IMR-90 (cell line): ENCODE results near the gene LRP1B. TPM values are rescaled to one million over a fixed set of nuclear protein-coding genes. Genes with fewer than 3 reads are reported as not detected.

ENCODE experiments used
- ATAC-seq: fragments of 200-7000 bp; cut with Tn5 transposase; 2 replicates; pipeline ENCODE4 v1.9.1; 2020; ENCODE audit warnings: low read depth, mild to moderate bottlenecking, moderate library complexity
- BruUV-seq: library from RNA; stranded (reverse); fragments of 400-500 nt; replicated peaks from 2 replicates; lab custom pipeline; 2021; lab: Mats Ljungman, UMichigan
- CTCF ChIA-PET: fragments of 300-600 bp; formaldehyde crosslinking; extraction: SDS; loops from one replicate; lab custom pipeline; 2021; ENCODE audit warnings: antibody characterized with exemption; lab: Yijun Ruan, JAX
- POLR2A ChIA-PET: fragments of 300-600 bp; sonication (Branson Sonifier 250); formaldehyde crosslinking; loops from one replicate; lab custom pipeline; 2022; ENCODE audit warnings: antibody characterized with exemption; ENCODE audit not compliant: unreplicated experiment; lab: Charles Lee
- DNase-seq: peaks from one replicate; pipeline ENCODE4 v3.0.0; 2013
- H2AFZ ChIP-seq: replicated peaks from 2 replicates; pipeline ENCODE3; 2013; ENCODE audit warnings: low read length, mild to moderate bottlenecking; ENCODE audit not compliant: poor library complexity
- H2AK5ac ChIP-seq: 2 replicates; pipeline ENCODE4 v1.6.1; 2013; ENCODE audit warnings: low read depth, low read length, inconsistent platforms
- H2AK9ac ChIP-seq: replicated peaks from 2 replicates; pipeline ENCODE3; 2013; ENCODE audit warnings: mild to moderate bottlenecking, low read depth, low read length, moderate library complexity; ENCODE audit not compliant: poor library complexity
- H2BK120ac ChIP-seq: 2 replicates; pipeline ENCODE4 v1.6.1; 2013; ENCODE audit warnings: low read depth, low read length, inconsistent platforms
- H2BK15ac ChIP-seq: 3 replicates; pipeline ENCODE4 v1.6.1; 2013; ENCODE audit warnings: low read depth, low read length, inconsistent platforms
- H2BK20ac ChIP-seq: 2 replicates; pipeline ENCODE4 v1.6.1; 2013; ENCODE audit warnings: low read depth, mild to moderate bottlenecking, inconsistent platforms, low read length, moderate library complexity
- H2BK5ac ChIP-seq: 2 replicates; pipeline ENCODE4 v1.6.1; 2013; ENCODE audit warnings: mild to moderate bottlenecking, low read depth, low read length, inconsistent platforms; ENCODE audit not compliant: poor library complexity, severe bottlenecking
- H3K14ac ChIP-seq: replicated peaks from 2 replicates; pipeline ENCODE4 v1.6.1; 2013; ENCODE audit warnings: low read depth, low read length, inconsistent platforms
- H3K18ac ChIP-seq: 2 replicates; pipeline ENCODE4 v1.6.1; 2013; ENCODE audit warnings: low read depth, low read length, control low read depth
- H3K23ac ChIP-seq: 2 replicates; pipeline ENCODE4 v1.6.1; 2013; ENCODE audit warnings: low read depth, low read length, inconsistent platforms
- H3K27ac ChIP-seq: 2 replicates; pipeline ENCODE4 v1.5.1; 2013; ENCODE audit warnings: mild to moderate bottlenecking, control low read depth, low read length; ENCODE audit not compliant: insufficient read depth
- H3K27me3 ChIP-seq: 2 replicates; pipeline ENCODE4 v1.6.1; 2013; ENCODE audit warnings: low read length; ENCODE audit not compliant: control insufficient read depth, insufficient read depth
- H3K36me3 ChIP-seq: 2 replicates; pipeline ENCODE4 v1.6.1; 2013; ENCODE audit warnings: low read length, mixed read lengths; ENCODE audit not compliant: control insufficient read depth, insufficient read depth
- H3K4ac ChIP-seq: 2 replicates; pipeline ENCODE4 v1.6.1; 2013; ENCODE audit warnings: low read depth, low read length, inconsistent platforms
- H3K4me1 ChIP-seq: 2 replicates; pipeline ENCODE4 v1.6.1; 2013; ENCODE audit warnings: low read length, mixed read lengths; ENCODE audit not compliant: control insufficient read depth, insufficient read depth
- H3K4me2 ChIP-seq: 2 replicates; pipeline ENCODE4 v1.6.1; 2013; ENCODE audit warnings: low read depth, mild to moderate bottlenecking, control low read depth, low read length, moderate library complexity
- H3K4me3 ChIP-seq: 2 replicates; pipeline ENCODE4 v1.5.1; 2013; ENCODE audit warnings: low read depth, mild to moderate bottlenecking, control low read depth, low read length, moderate library complexity; ENCODE audit not compliant: insufficient read depth
- H3K56ac ChIP-seq: 2 replicates; pipeline ENCODE4 v1.6.1; 2013; ENCODE audit warnings: low read length, inconsistent platforms; ENCODE audit not compliant: insufficient read depth; ENCODE audit errors: extremely low read depth
- H3K79me1 ChIP-seq, 2 experiments: 2 replicates each; pipeline ENCODE4 v1.6.1; 2013; ENCODE audit warnings: low read length in 2 of 2, inconsistent platforms in 1 of 2, low read depth in 1 of 2
- H3K9ac ChIP-seq: 2 replicates; pipeline ENCODE4 v1.6.1; 2013; ENCODE audit warnings: low read depth, low read length, control low read depth
- H3K9me1 ChIP-seq: 2 replicates; pipeline ENCODE4 v1.6.1; 2013; ENCODE audit warnings: low read length, inconsistent platforms; ENCODE audit not compliant: insufficient read depth
- H3K9me3 ChIP-seq: 2 replicates; pipeline ENCODE4 v1.6.1; 2013; ENCODE audit warnings: low read length; ENCODE audit not compliant: control insufficient read depth, insufficient read depth
- H4K20me1 ChIP-seq: 2 replicates; pipeline ENCODE4 v1.6.1; 2013; ENCODE audit warnings: low read length, inconsistent platforms; ENCODE audit not compliant: insufficient read depth
- H4K5ac ChIP-seq: 2 replicates; pipeline ENCODE4 v1.6.1; 2013; ENCODE audit warnings: mild to moderate bottlenecking, low read depth, low read length, control low read depth
- H4K8ac ChIP-seq, 2 experiments: 2 replicates each; pipeline ENCODE4 v1.6.1; 2013; ENCODE audit warnings: low read depth in 2 of 2, low read length in 2 of 2, control low read depth in 1 of 2, inconsistent platforms in 1 of 2
- H4K91ac ChIP-seq: 2 replicates; pipeline ENCODE4 v1.6.1; 2013; ENCODE audit warnings: low read depth, low read length, inconsistent platforms; ENCODE audit not compliant: insufficient read depth
- BHLHE40 ChIP-seq: fragments of 150-350 bp; IDR thresholded peaks from 2 replicates; pipeline ENCODE4 v1.6.1; 2016; ENCODE audit warnings: mild to moderate bottlenecking, low read depth, low read length
- CEBPB ChIP-seq: IDR thresholded peaks from 2 replicates; pipeline ENCODE4 v1.6.1; 2012; ENCODE audit warnings: low read depth, low read length, improper control_type of control experiment
- CHD1 ChIP-seq: IDR thresholded peaks from 2 replicates; pipeline ENCODE4 v1.6.1; 2012; ENCODE audit warnings: low read depth, low read length, improper control_type of control experiment
- FOS ChIP-seq: fragments of 150-350 bp; IDR thresholded peaks from 2 replicates; pipeline ENCODE4 v1.6.1; 2016; ENCODE audit warnings: low read depth, low read length
- MAFK ChIP-seq: IDR thresholded peaks from 2 replicates; pipeline ENCODE4 v1.6.1; 2012; ENCODE audit warnings: low read depth, low read length, improper control_type of control experiment
- MAZ ChIP-seq: IDR thresholded peaks from 2 replicates; pipeline ENCODE4 v1.6.1; 2012; ENCODE audit warnings: low read depth, mild to moderate bottlenecking, low read length, improper control_type of control experiment, moderate library complexity, borderline replicate concordance
- MXI1 ChIP-seq: IDR thresholded peaks from 2 replicates; pipeline ENCODE4 v1.6.1; 2012; ENCODE audit warnings: low read depth, mild to moderate bottlenecking, low read length, moderate library complexity, borderline replicate concordance
- NFE2L2 ChIP-seq: fragments of 150-350 bp; IDR thresholded peaks from 2 replicates; pipeline ENCODE4 v1.6.1; 2016; ENCODE audit warnings: low read depth, mild to moderate bottlenecking, low read length
- POLR2A ChIP-seq: IDR thresholded peaks from 2 replicates; pipeline ENCODE4 v1.6.1; 2012; ENCODE audit warnings: mild to moderate bottlenecking, low read depth, low read length
- RAD21 ChIP-seq: IDR thresholded peaks from 2 replicates; pipeline ENCODE4 v1.6.1; 2012; ENCODE audit warnings: low read length, improper control_type of control experiment
- RCOR1 ChIP-seq: IDR thresholded peaks from 2 replicates; pipeline ENCODE4 v1.6.1; 2012; ENCODE audit warnings: mild to moderate bottlenecking, low read length, improper control_type of control experiment; ENCODE audit not compliant: insufficient replicate concordance
- RFX5 ChIP-seq: IDR thresholded peaks from 2 replicates; pipeline ENCODE4 v1.8.0; 2012; ENCODE audit warnings: low read depth, mild to moderate bottlenecking, low read length, moderate library complexity
- SMC3 ChIP-seq: fragments of 150-350 bp; IDR thresholded peaks from 2 replicates; pipeline ENCODE4 v1.6.1; 2016; ENCODE audit warnings: low read depth, mild to moderate bottlenecking, antibody characterized with exemption, low read length, moderate library complexity
- USF2 ChIP-seq: fragments of 150-350 bp; IDR thresholded peaks from 2 replicates; pipeline ENCODE4 v1.6.1; 2017; ENCODE audit warnings: mild to moderate bottlenecking, antibody characterized with exemption, low read length, low read depth
- WGBS, 2 experiments: methylation state at CpG; one replicate each; pipeline versions ENCODE4 v1.1.5 to v1.1.7; 2013; ENCODE audit warnings: missing lambda C conversion rate in 2 of 2; ENCODE audit not compliant: insufficient read length in 1 of 2; ENCODE audit errors: extremely low coverage in 2 of 2; 5-methylcytosine and 5-hydroxymethylcytosine counted together
- dilution Hi-C: fragments of 300-500 bp; cut with HindIII; formaldehyde crosslinking; loops from one replicate; pipeline ENCODE4 v1.14.3; 2018; ENCODE audit warnings: low sequenced_read_pairs; ENCODE audit not compliant: unreplicated experiment
- in situ Hi-C: fragments of 300-500 bp; cut with MboI; formaldehyde crosslinking; loops from 3 replicates; pipeline ENCODE4 v1.14.3; 2019; ENCODE audit warnings: low sequenced_read_pairs, inconsistent platforms, mixed read lengths
- intact Hi-C: fragments of 100-400 bp; cut with micrococcal nuclease; formaldehyde crosslinking; loops from 2 replicates; pipeline ENCODE4 v1.10.0; 2022
- polyA plus RNA-seq, 3 experiments: library from polyadenylated mRNA; depleted of rRNA; stranded (reverse); fragments of >200 nt; gene quantifications; 2 replicates each; pipeline ENCODE4 v1.2.3, GENCODE V29; 2012; ENCODE audit warnings: low replicate concordance in 1 of 3
- total RNA-seq: library from RNA; depleted of rRNA; stranded (reverse); fragments of >200 nt; gene quantifications from 2 replicates; pipeline ENCODE4 v1.2.3, GENCODE V29; 2012
- TF ChIP-seq, protein P1 (sequence below): fragments of 150-350 bp; IDR thresholded peaks from 2 replicates; pipeline ENCODE4 v1.6.1; 2016; ENCODE audit warnings: low read depth, mild to moderate bottlenecking, low read length, moderate library complexity, borderline replicate concordance
- TF ChIP-seq, protein P2 (sequence below): conservative IDR thresholded peaks from 2 replicates; pipeline ENCODE4 v1.5.1; 2012; ENCODE audit warnings: mild to moderate bottlenecking, low read depth, low read length, improper control_type of control experiment

LRP1B gene
- total and polyA plus RNA-seq, 2 of the 4 experiments (the other 2 are of a cell fraction): under 0.01 to 0.02 TPM

DNA sequence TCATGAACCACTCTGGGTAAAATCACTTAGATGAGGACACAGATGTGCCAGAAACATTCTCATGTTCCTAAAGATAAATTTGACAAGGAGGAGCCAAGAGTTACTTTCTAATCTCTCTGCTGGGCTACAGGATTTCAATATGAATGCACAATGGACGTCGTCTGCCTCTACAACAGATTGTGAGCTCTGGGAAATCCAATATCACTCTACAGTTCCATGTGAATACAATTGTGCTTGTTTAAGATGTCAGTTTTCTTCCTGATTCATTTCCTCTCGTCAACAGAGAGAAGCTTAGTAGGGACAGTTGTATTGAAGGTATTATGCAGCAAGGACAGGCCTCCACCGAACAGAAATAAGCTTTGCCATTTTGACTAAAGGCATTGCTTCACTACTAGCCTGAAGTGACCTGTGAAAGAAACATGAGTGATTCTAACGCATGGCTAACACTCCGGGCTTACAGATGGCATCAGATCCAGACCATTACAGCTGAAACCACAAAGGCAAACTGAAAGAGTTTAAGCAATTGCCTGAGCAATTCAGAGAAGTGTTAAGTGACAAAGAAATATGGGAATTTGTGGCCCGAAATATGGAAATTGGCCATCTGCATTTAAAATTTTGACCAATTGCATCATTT, 1591.5 kb downstream of the LRP1B start:
- Histone ChIP-seq H3K56ac (no peak overlapping the region), H3K14ac (no peak overlapping the region), H3K4ac (no peak overlapping the region), H3K27me3 (no peaks in the 10 kb centered on the region), H3K9me3 (no peaks in the 10 kb centered on the region), H3K18ac (no peak overlapping the region), H3K4me3 (no peak overlapping the region), H3K23ac (no peak overlapping the region), H3K79me1 (no peaks in the 10 kb centered on the region), H4K20me1 (no peaks in the 10 kb centered on the region), H3K4me2 (no peak overlapping the region), H2BK120ac (no peak overlapping the region), H2AK5ac (no peak overlapping the region), H2BK5ac (no peak overlapping the region), H4K91ac (no peak overlapping the region), H3K9ac (no peak overlapping the region), H2BK20ac (no peak overlapping the region), H4K5ac (no peak overlapping the region), H3K36me3 (no peaks in the 10 kb centered on the region), H3K27ac (no peak overlapping the region), H3K9me1 (no peaks in the 10 kb centered on the region), H2BK15ac (no peak overlapping the region), H3K4me1 (no peaks in the 10 kb centered on the region), H2AK9ac (no peak overlapping the region), H4K8ac (no peak overlapping the region), H2AFZ (no peak overlapping the region)
- intact Hi-C loops (loop anchor here (2.0 kb wide), 1 partner anchor 15 kb away; no protein-coding TSS in a partner anchor), in situ Hi-C loops (no loop called here), dilution Hi-C loops (no loop called here)
- WGBS, 2 experiments: no CpG with 5 or more reads among the region's 7 CpGs
- TF ChIP-seq BHLHE40 (no peak), USF2 (no peak), RFX5 (no peak), MXI1 (no peak), CEBPB (no peak), RCOR1 (no peak), NFE2L2 (no peak), FOS (no peak), POLR2A (no peak), CHD1 (no peak), SMC3 (no peak), MAZ (no peak), RAD21 (no peak), MAFK (no peak)
- TF ChIP-seq, protein P1, sequence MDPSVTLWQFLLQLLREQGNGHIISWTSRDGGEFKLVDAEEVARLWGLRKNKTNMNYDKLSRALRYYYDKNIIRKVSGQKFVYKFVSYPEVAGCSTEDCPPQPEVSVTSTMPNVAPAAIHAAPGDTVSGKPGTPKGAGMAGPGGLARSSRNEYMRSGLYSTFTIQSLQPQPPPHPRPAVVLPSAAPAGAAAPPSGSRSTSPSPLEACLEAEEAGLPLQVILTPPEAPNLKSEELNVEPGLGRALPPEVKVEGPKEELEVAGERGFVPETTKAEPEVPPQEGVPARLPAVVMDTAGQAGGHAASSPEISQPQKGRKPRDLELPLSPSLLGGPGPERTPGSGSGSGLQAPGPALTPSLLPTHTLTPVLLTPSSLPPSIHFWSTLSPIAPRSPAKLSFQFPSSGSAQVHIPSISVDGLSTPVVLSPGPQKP: no peak
- TF ChIP-seq, protein P2, sequence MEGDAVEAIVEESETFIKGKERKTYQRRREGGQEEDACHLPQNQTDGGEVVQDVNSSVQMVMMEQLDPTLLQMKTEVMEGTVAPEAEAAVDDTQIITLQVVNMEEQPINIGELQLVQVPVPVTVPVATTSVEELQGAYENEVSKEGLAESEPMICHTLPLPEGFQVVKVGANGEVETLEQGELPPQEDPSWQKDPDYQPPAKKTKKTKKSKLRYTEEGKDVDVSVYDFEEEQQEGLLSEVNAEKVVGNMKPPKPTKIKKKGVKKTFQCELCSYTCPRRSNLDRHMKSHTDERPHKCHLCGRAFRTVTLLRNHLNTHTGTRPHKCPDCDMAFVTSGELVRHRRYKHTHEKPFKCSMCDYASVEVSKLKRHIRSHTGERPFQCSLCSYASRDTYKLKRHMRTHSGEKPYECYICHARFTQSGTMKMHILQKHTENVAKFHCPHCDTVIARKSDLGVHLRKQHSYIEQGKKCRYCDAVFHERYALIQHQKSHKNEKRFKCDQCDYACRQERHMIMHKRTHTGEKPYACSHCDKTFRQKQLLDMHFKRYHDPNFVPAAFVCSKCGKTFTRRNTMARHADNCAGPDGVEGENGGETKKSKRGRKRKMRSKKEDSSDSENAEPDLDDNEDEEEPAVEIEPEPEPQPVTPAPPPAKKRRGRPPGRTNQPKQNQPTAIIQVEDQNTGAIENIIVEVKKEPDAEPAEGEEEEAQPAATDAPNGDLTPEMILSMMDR: no peak
- ATAC-seq (no peak), DNase-seq (no peak)
- no TSS peak for BruUV-seq
- ChIA-PET POLR2A (no interaction called here), CTCF (no interaction called here)
